ENCODE data around the gene MGLL.

The MGLL gene

GRCh38 chr3:127779747-127780146, 42.6 kb downstream of the MGLL start:
- H3K4me1 ChIP-seq (ENCODE audit: insufficient read depth, low read length), result no peaks in the 10 kb centered on the region
- no peaks in the 10 kb centered on the region for H3K36me3 ChIP-seq (ENCODE audit: insufficient read depth, low read length)
- H3K79me2 ChIP-seq (ENCODE audit: insufficient read depth, low read length), result no peaks in the 10 kb centered on the region
- H3K27me3 ChIP-seq (ENCODE audit: insufficient read depth, low read length, poor library complexity), result peaks cover 7% of the 10 kb centered on the region
- H2AFZ ChIP-seq (ENCODE audit: low read depth, low read length), result no peak overlapping the region
- TF ChIP-seq CTCF (IDR thresholded peaks at IDR 0.05; ENCODE audit: borderline replicate concordance, extremely low read depth, low read length, poor library complexity, severe bottlenecking), result no peak
- no peak for TF ChIP-seq EZH2 (IDR thresholded peaks at IDR 0.05; ENCODE audit: borderline replicate concordance, low read depth, low read length, severe bottlenecking)
- no peaks in the 10 kb centered on the region for H3K9me3 ChIP-seq (ENCODE audit: insufficient read depth, low read length, severe bottlenecking)
- ATAC-seq (ENCODE audit: insufficient read depth, low read depth), result no peak
- no peak overlapping the region for H3K9ac ChIP-seq (ENCODE audit: low read depth, low read length)
- no peaks in the 10 kb centered on the region for H4K20me1 ChIP-seq (ENCODE audit: insufficient read depth, low read length)
- DNase-seq, result no peak
- H3K4me3 ChIP-seq (ENCODE audit: low read depth in 1 of 2, low read length in 2 of 2), result no peak overlapping the region
- no peak overlapping the region for H3K27ac ChIP-seq (ENCODE audit: low read length)
- H3K4me2 ChIP-seq (ENCODE audit: insufficient read depth, low read length), result no peak overlapping the region

- TF ChIP-seq CTCF (IDR thresholded peaks at IDR 0.05; ENCODE audit: borderline replicate concordance, extremely low read depth, low read length, poor library complexity, severe bottlenecking) (no peak), EZH2 (IDR thresholded peaks at IDR 0.05; ENCODE audit: borderline replicate concordance, low read depth, low read length, severe bottlenecking) (no peak)
- H3K27ac ChIP-seq (ENCODE audit: low read length), result no peak overlapping the region
- no peaks in the 10 kb centered on the region for H4K20me1 ChIP-seq (ENCODE audit: insufficient read depth, low read length)
- no peaks in the 10 kb centered on the region for H3K79me2 ChIP-seq (ENCODE audit: insufficient read depth, low read length)
- no peak for DNase-seq
- no peaks in the 10 kb centered on the region for H3K4me1 ChIP-seq (ENCODE audit: insufficient read depth, low read length)
- H3K36me3 ChIP-seq (ENCODE audit: insufficient read depth, low read length), result no peaks in the 10 kb centered on the region
- ATAC-seq (ENCODE audit: insufficient read depth, low read depth), result no peak
- H2AFZ ChIP-seq (ENCODE audit: low read depth, low read length), result no peak overlapping the region
- no peak overlapping the region for H3K4me2 ChIP-seq (ENCODE audit: insufficient read depth, low read length)
- H3K4me3 ChIP-seq (ENCODE audit: low read depth in 1 of 2, low read length in 2 of 2), result no peak overlapping the region
- no peaks in the 10 kb centered on the region for H3K9me3 ChIP-seq (ENCODE audit: insufficient read depth, low read length, severe bottlenecking)
- no peak overlapping the region for H3K9ac ChIP-seq (ENCODE audit: low read depth, low read length)
- H3K27me3 ChIP-seq (ENCODE audit: insufficient read depth, low read length, poor library complexity), result no peaks in the 10 kb centered on the region
Measured at GRCh38 chr3:127777921-127778656, 44.2 kb downstream of the MGLL start.

GRCh38 chr3:127777332-127777731, 45.0 kb downstream of the MGLL start:
- no peak for TF ChIP-seq EZH2 (IDR thresholded peaks at IDR 0.05; ENCODE audit: borderline replicate concordance, low read depth, low read length, severe bottlenecking)
- no peak for TF ChIP-seq CTCF (IDR thresholded peaks at IDR 0.05; ENCODE audit: borderline replicate concordance, extremely low read depth, low read length, poor library complexity, severe bottlenecking)

More at GRCh38 chr3:127777332-127777731, 45.0 kb downstream of the MGLL start:
- no peak overlapping the region for H3K4me2 ChIP-seq (ENCODE audit: insufficient read depth, low read length)
- no peaks in the 10 kb centered on the region for H3K9me3 ChIP-seq (ENCODE audit: insufficient read depth, low read length, severe bottlenecking)
- H3K4me1 ChIP-seq (ENCODE audit: insufficient read depth, low read length), result no peaks in the 10 kb centered on the region
- DNase-seq (no peak), ATAC-seq (ENCODE audit: insufficient read depth, low read depth) (no peak)
- H4K20me1 ChIP-seq (ENCODE audit: insufficient read depth, low read length), result no peaks in the 10 kb centered on the region
- H3K27ac ChIP-seq (ENCODE audit: low read length), result no peak overlapping the region
- H3K79me2 ChIP-seq (ENCODE audit: insufficient read depth, low read length), result no peaks in the 10 kb centered on the region
- H2AFZ ChIP-seq (ENCODE audit: low read depth, low read length), result no peak overlapping the region
- no peaks in the 10 kb centered on the region for H3K36me3 ChIP-seq (ENCODE audit: insufficient read depth, low read length)
- H3K9ac ChIP-seq (ENCODE audit: low read depth, low read length), result no peak overlapping the region
- no peak overlapping the region for H3K4me3 ChIP-seq (ENCODE audit: low read depth in 1 of 2, low read length in 2 of 2)
- H3K27me3 ChIP-seq (ENCODE audit: insufficient read depth, low read length, poor library complexity), result no peaks in the 10 kb centered on the region
